GM19463 (cell line): ENCODE results near the gene CNTNAP2.

Experiments
- ATAC-seq: cut with Tn5 transposase; IDR thresholded peaks from one replicate; pipeline ENCODE4 v1.9.1; 2021; ENCODE audit warnings: mild to moderate bottlenecking, moderate library complexity; ENCODE audit not compliant: unreplicated experiment

The CNTNAP2 gene

GRCh38 chr7:147298611-147299043, 1182.0 kb downstream of the CNTNAP2 start:
- no peak for ATAC-seq

GRCh38 chr7:147300293-147300692, 1183.7 kb downstream of the CNTNAP2 start:
- no peak for ATAC-seq

- no peak for ATAC-seq
Observed at GRCh38 chr7:147304376-147304775, 1187.8 kb downstream of the CNTNAP2 start.

- no peak for ATAC-seq
Observed at GRCh38 chr7:147305827-147306226, 1189.2 kb downstream of the CNTNAP2 start.

- no peak for ATAC-seq
Observed at GRCh38 chr7:147308539-147308938, 1191.9 kb downstream of the CNTNAP2 start.

GRCh38 chr7:147311336-147311735, 1194.7 kb downstream of the CNTNAP2 start:
- ATAC-seq = no peak

- ATAC-seq = no peak
Observed at GRCh38 chr7:147321504-147321903, 1204.9 kb downstream of the CNTNAP2 start.

- ATAC-seq = no peak
Observed at GRCh38 chr7:147332988-147333387, 1216.4 kb downstream of the CNTNAP2 start.

- no peak for ATAC-seq
Observed at GRCh38 chr7:147363101-147363500, 1246.5 kb downstream of the CNTNAP2 start.

- ATAC-seq = no peak
Observed at GRCh38 chr7:147376192-147376591, 1259.6 kb downstream of the CNTNAP2 start.

- ATAC-seq = no peak
Observed at GRCh38 chr7:147380926-147381325, 1264.3 kb downstream of the CNTNAP2 start.

GRCh38 chr7:147394329-147394728, 1277.7 kb downstream of the CNTNAP2 start:
- ATAC-seq = no peak

- ATAC-seq = no peak
Observed at GRCh38 chr7:147400221-147400689, 1283.7 kb downstream of the CNTNAP2 start.

GRCh38 chr7:147400925-147401324, 1284.3 kb downstream of the CNTNAP2 start:
- ATAC-seq = no peak

- no peak for ATAC-seq
Observed at GRCh38 chr7:147405621-147406020, 1289.0 kb downstream of the CNTNAP2 start.

- no peak for ATAC-seq
Observed at GRCh38 chr7:147406521-147407135, 1290.0 kb downstream of the CNTNAP2 start.

- no peak for ATAC-seq
Observed at GRCh38 chr7:147411096-147411495, 1294.5 kb downstream of the CNTNAP2 start.

GRCh38 chr7:147412109-147412508, 1295.5 kb downstream of the CNTNAP2 start:
- ATAC-seq = no peak

- ATAC-seq = no peak
Observed at GRCh38 chr7:147412782-147413556, 1296.4 kb downstream of the CNTNAP2 start.

GRCh38 chr7:147413557-147413870, 1296.9 kb downstream of the CNTNAP2 start:
- ATAC-seq = no peak

- no peak for ATAC-seq
Observed at GRCh38 chr7:147415991-147416390, 1299.4 kb downstream of the CNTNAP2 start.

- no peak for ATAC-seq
Observed at GRCh38 chr7:147418966-147419365, 1302.4 kb downstream of the CNTNAP2 start.
